H1 (cell line): ENCODE measurements around the gene PRICKLE2. TPM values are rescaled to one million over a fixed set of nuclear protein-coding genes. Genes with fewer than 3 reads are reported as not detected.

Experiments
- CTCF ChIA-PET: fragments of 300-600 bp; sonication (Branson Sonifier 250); formaldehyde crosslinking; loops from one replicate; lab custom pipeline; 2021; ENCODE audit not compliant: partially characterized antibody; lab: Charles Lee
- POLR2A ChIA-PET: fragments of 300-600 bp; sonication (Branson Sonifier 250); formaldehyde crosslinking; loops from one replicate; lab custom pipeline; 2021; ENCODE audit warnings: inconsistent platforms; ENCODE audit not compliant: partially characterized antibody; lab: Charles Lee
- DNase-seq, 2 experiments: peaks; one replicate each; pipeline versions ENCODE4 v3.0.0 to v3.0.0-alpha.2; 2010 to 2022; ENCODE audit warnings: low spot score in 2 of 2, low read depth in 1 of 2, mixed read lengths in 1 of 2
- FAIRE-seq: peaks from 2 replicates; lab custom pipeline; 2011; peaks lifted over from hg19 to GRCh38; lab: Jason Lieb, UNC
- H2AFZ ChIP-seq: 2 replicates; pipeline ENCODE4 v1.8.1; 2012; ENCODE audit warnings: low read length, inconsistent platforms
- H2AK5ac ChIP-seq: 2 replicates; pipeline ENCODE4 v1.6.1; 2013; ENCODE audit warnings: low read depth, low read length
- H2BK120ac ChIP-seq: replicated peaks from 2 replicates; pipeline ENCODE3; 2013; ENCODE audit warnings: low read depth, low read length, inconsistent platforms
- H2BK12ac ChIP-seq: 2 replicates; pipeline ENCODE4 v1.6.1; 2013; ENCODE audit warnings: low read depth, low read length
- H2BK15ac ChIP-seq: 2 replicates; pipeline ENCODE4 v1.6.1; 2013; ENCODE audit warnings: low read length
- H2BK20ac ChIP-seq: 2 replicates; pipeline ENCODE4 v1.6.1; 2013; ENCODE audit warnings: low read length
- H2BK5ac ChIP-seq: 2 replicates; pipeline ENCODE4 v1.6.1; 2013; ENCODE audit warnings: low read depth, low read length
- H3K14ac ChIP-seq: 2 replicates; pipeline ENCODE4 v1.6.1; 2013; ENCODE audit warnings: inconsistent platforms; ENCODE audit not compliant: insufficient read length
- H3K18ac ChIP-seq: 2 replicates; pipeline ENCODE4 v1.6.1; 2013; ENCODE audit warnings: low read length; ENCODE audit errors: extremely low read depth
- H3K23ac ChIP-seq: 2 replicates; pipeline ENCODE4 v1.6.1; 2013; ENCODE audit warnings: inconsistent platforms; ENCODE audit not compliant: insufficient read length
- H3K23me2 ChIP-seq: 2 replicates; pipeline ENCODE4 v1.6.1; 2013; ENCODE audit warnings: low read depth, low read length
- H3K27ac ChIP-seq: 2 replicates; pipeline ENCODE4 v1.6.1; 2011; ENCODE audit warnings: low read depth, low read length, inconsistent platforms
- H3K27me3 ChIP-seq, 4 experiments: replicated peaks in 1 of 4; 1 replicate in 1 of 4; 2 replicates in 3 of 4; pipeline versions ENCODE4 v1.6.1 to v1.8.1; 2011 to 2013; ENCODE audit warnings: low read length in 3 of 4, mild to moderate bottlenecking in 3 of 4, inconsistent platforms in 2 of 4, mixed read lengths in 2 of 4, moderate library complexity in 1 of 4; ENCODE audit not compliant: control insufficient read depth in 3 of 4, insufficient read depth in 3 of 4; ENCODE audit errors: extremely low read depth in 1 of 4
- H3K36me3 ChIP-seq, 4 experiments: 2 replicates each; pipeline versions ENCODE4 v1.6.1 to v1.8.1; 2011 to 2013; ENCODE audit warnings: mild to moderate bottlenecking in 4 of 4, low read length in 3 of 4, moderate library complexity in 2 of 4, control low read depth in 1 of 4, inconsistent platforms in 1 of 4; ENCODE audit not compliant: insufficient read depth in 4 of 4, control insufficient read depth in 2 of 4
- H3K4ac ChIP-seq: replicated peaks from 2 replicates; pipeline ENCODE3; 2013; ENCODE audit warnings: low read length, low read depth, mixed read lengths, inconsistent platforms; ENCODE audit not compliant: insufficient read length
- H3K4me1 ChIP-seq, 4 experiments: replicated peaks in 1 of 4; 1 replicate in 1 of 4; 2 replicates in 3 of 4; pipeline versions ENCODE4 v1.6.1 to v1.8.1; 2011 to 2013; ENCODE audit warnings: low read length in 3 of 4, inconsistent platforms in 2 of 4, mixed read lengths in 1 of 4; ENCODE audit not compliant: insufficient read depth in 4 of 4, control insufficient read depth in 3 of 4
- H3K4me2 ChIP-seq, 2 experiments: 2 replicates each; pipeline versions ENCODE4 v1.6.1 to v1.8.1; 2011 to 2013; ENCODE audit warnings: low read depth in 2 of 2, low read length in 2 of 2, control low read depth in 1 of 2, inconsistent platforms in 1 of 2, mild to moderate bottlenecking in 1 of 2; ENCODE audit not compliant: insufficient read depth in 1 of 2
- H3K4me3 ChIP-seq, 4 experiments: fragments of 200-600, 300-600 bp in 1 of 4; sonication (generic), shearing (Covaris generic), sonication (Bioruptor Twin) in 1 of 4; 2 replicates each; pipeline versions ENCODE4 v1.5.1 to v1.8.1; 2011 to 2016; ENCODE audit warnings: low read length in 4 of 4, low read depth in 3 of 4, control low read depth in 2 of 4, inconsistent platforms in 2 of 4, mild to moderate bottlenecking in 2 of 4, mixed read lengths in 1 of 4, moderate library complexity in 1 of 4; ENCODE audit not compliant: insufficient read depth in 2 of 4; ENCODE audit errors: extremely low read depth in 1 of 4
- H3K56ac ChIP-seq: replicated peaks from 2 replicates; pipeline ENCODE3; 2013; ENCODE audit warnings: low read depth, mild to moderate bottlenecking, mixed read lengths, low read length, inconsistent platforms; ENCODE audit not compliant: insufficient read length
- H3K79me1 ChIP-seq: 2 replicates; pipeline ENCODE4 v1.6.1; 2013; ENCODE audit warnings: low read depth, low read length, control low read depth
- H3K79me2 ChIP-seq, 2 experiments: 2 replicates each; pipeline versions ENCODE4 v1.6.1 to v1.8.1; 2012 to 2013; ENCODE audit warnings: low read length in 2 of 2, mild to moderate bottlenecking in 2 of 2, inconsistent platforms in 1 of 2; ENCODE audit not compliant: insufficient read depth in 2 of 2, control insufficient read depth in 1 of 2
- H3K9ac ChIP-seq, 4 experiments: replicated peaks in 1 of 4; 1 replicate in 1 of 4; 2 replicates in 3 of 4; pipeline versions ENCODE4 v1.6.1 to v1.8.1; 2011 to 2013; ENCODE audit warnings: low read depth in 3 of 4, low read length in 3 of 4, control low read depth in 2 of 4, mild to moderate bottlenecking in 2 of 4, moderate library complexity in 2 of 4, inconsistent platforms in 1 of 4; ENCODE audit errors: extremely low read depth in 1 of 4
- H3K9me3 ChIP-seq, 2 experiments: 2 replicates each; pipeline versions ENCODE4 v1.6.1 to v1.8.1; 2012 to 2013; ENCODE audit warnings: mild to moderate bottlenecking in 2 of 2, moderate library complexity in 2 of 2, control low read depth in 1 of 2, inconsistent platforms in 1 of 2, low read depth in 1 of 2, low read length in 1 of 2, mixed read lengths in 1 of 2; ENCODE audit not compliant: insufficient read depth in 2 of 2
- H4K20me1 ChIP-seq, 2 experiments: replicated peaks in 1 of 2; 2 replicates each; pipeline versions ENCODE3 to v1.8.1; 2011 to 2013; ENCODE audit warnings: inconsistent platforms in 2 of 2, low read length in 2 of 2, mild to moderate bottlenecking in 1 of 2; ENCODE audit not compliant: insufficient read depth in 2 of 2, control insufficient read depth in 1 of 2
- H4K5ac ChIP-seq: 2 replicates; pipeline ENCODE4 v1.6.1; 2013; ENCODE audit warnings: low read length, low read depth, mixed read lengths, inconsistent platforms; ENCODE audit not compliant: insufficient read length
- H4K8ac ChIP-seq: 2 replicates; pipeline ENCODE4 v1.8.0; 2013; ENCODE audit warnings: mild to moderate bottlenecking, moderate library complexity, low read length, inconsistent platforms; ENCODE audit not compliant: insufficient read depth; ENCODE audit errors: extremely low read depth
- H4K91ac ChIP-seq: replicated peaks from 2 replicates; pipeline ENCODE3; 2013; ENCODE audit warnings: low read length, mixed read lengths, inconsistent platforms; ENCODE audit not compliant: insufficient read length
- CHD1 ChIP-seq: IDR thresholded peaks from 2 replicates; pipeline ENCODE4 v1.6.1; 2012; ENCODE audit warnings: low read depth, low read length, improper control_type of control experiment
- WGBS, 2 experiments: shearing (Covaris generic) in 1 of 2; methylation state at CpG; one replicate each; pipeline versions ENCODE4 v1.1.6 to v1.1.7; 2013 to 2015; ENCODE audit warnings: low lambda C conversion rate in 2 of 2, mixed read lengths in 2 of 2, inconsistent platforms in 1 of 2, low coverage in 1 of 2, missing lambda C conversion rate in 1 of 2; ENCODE audit not compliant: insufficient replicate concordance in 2 of 2, insufficient coverage in 1 of 2, insufficient read length in 1 of 2; ENCODE audit errors: extremely low coverage in 1 of 2, missing lambda C conversion rate in 1 of 2; 5-methylcytosine and 5-hydroxymethylcytosine counted together
- polyA plus RNA-seq, 7 experiments: library from polyadenylated mRNA; depleted of rRNA in 3 of 7; stranded (reverse) in 5 of 7; unstranded in 2 of 7; fragments of >200 nt in 5 of 7; fragments of 200-250 nt in 2 of 7; gene quantifications; 1 replicate in 5 of 7; 2 replicates in 1 of 7; 4 replicates in 1 of 7; pipeline versions ENCODE4 v1.2.1 to v1.2.3, GENCODE V29; 2011 to 2013; ENCODE audit warnings: missing spikeins in 2 of 7, mixed read lengths in 2 of 7
- total RNA-seq: library from RNA; stranded (reverse); fragmentation: NEBNext Ultra II Directional; extraction: Animal tissue kit (Norgen Biotek cat#: 25700); gene quantifications from 2 replicates; pipeline ENCODE4 v1.2.1, GENCODE V29; 2021

Gene PRICKLE2
- total and polyA plus RNA-seq, 2 of the 8 experiments (the other 6 are each of a cell fraction or from before 2014, with no cell fraction given), result 2.9 to 8.0 TPM

DNA sequence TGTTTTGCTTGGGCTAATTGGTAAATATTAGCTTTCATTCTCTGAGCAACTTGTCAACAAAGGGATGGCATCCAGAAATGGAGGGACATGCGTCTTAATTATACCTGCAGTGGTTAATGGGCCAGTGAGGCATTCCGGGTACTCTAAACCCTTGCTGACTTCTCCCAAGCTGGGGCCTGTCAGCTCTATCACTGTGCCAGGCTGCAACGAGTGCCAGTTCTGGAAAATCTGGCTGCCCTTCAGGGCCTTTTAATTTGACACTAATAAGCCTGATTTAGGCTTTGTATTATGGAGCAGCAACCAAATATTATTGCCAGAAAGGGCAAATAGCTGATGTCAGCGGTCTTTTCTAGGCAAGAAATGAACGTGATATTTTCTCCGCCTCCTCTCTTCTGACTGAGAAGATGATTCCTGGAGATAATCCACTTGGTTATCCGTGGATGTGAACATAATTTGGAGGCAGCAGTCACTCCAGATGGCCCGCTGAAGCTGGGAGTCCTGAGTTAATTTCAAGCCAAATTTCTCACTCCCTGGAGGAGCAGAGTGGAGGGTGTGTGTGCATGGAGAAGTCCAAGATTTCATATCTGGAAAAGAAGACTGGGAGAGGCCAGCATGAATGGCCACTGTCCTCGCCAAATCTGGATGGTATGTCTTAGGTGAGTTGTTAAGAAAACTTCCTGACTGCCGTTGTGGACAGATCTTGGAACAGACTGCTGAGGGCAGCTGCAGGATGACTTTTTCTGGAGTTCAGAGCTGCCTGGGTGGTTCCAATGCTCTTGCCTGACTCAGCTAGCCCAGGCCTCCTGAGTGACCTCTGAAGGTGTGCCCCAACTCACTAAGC, 157.5 kb downstream of the PRICKLE2 start:
- no peak overlapping the region for H2AFZ ChIP-seq

More for the DNA sequence above, 157.5 kb downstream of the PRICKLE2 start:
- Histone ChIP-seq H2AK5ac (no peak overlapping the region), H4K91ac (no peak overlapping the region), H3K79me1 (no peaks in the 10 kb centered on the region), H3K56ac (no peak overlapping the region), H3K4me1 (peaks cover 0 to 6% (median 3%) of the 10 kb centered on the region in 4 experiments; a peak in 6 of 7 replicates)
- no peak for TF ChIP-seq CHD1
- TF ChIP-seq, all 59 proteins: peak for 0
- WGBS, 2 experiments, result 88% methylated on average over 10 of the region's 10 CpGs; no CpG with 5 or more reads in 1 of the 2 experiments
- Histone ChIP-seq H2BK15ac (no peak overlapping the region), H3K9ac (no peak overlapping the region), H3K18ac (no peak overlapping the region), H3K23me2 (no peaks in the 10 kb centered on the region; the same call in 1 of the 2 replicates), H2BK5ac (no peak overlapping the region), H3K79me2 (no peaks in the 10 kb centered on the region), H3K36me3 (no peaks in the 10 kb centered on the region), H3K27me3 (no peaks in the 10 kb centered on the region; a peak in 1 of 7 replicates), H3K4me3 (no peak overlapping the region), H4K5ac (no peak overlapping the region), H3K23ac (no peak overlapping the region), H2BK20ac (no peak overlapping the region), H3K9me3 (no peaks in the 10 kb centered on the region), H3K27ac (no peak overlapping the region), H4K8ac (no peak overlapping the region), H2BK120ac (no peak overlapping the region), H4K20me1 (no peaks in the 10 kb centered on the region), H3K4ac (no peak overlapping the region), H3K4me2 (no peak overlapping the region), H3K14ac (no peak overlapping the region), H2BK12ac (no peak overlapping the region)
- ChIA-PET POLR2A (no interaction called here), CTCF (interaction anchor here (1.1 kb wide), 1 partner anchor 11 kb away, joined by 3 read pairs; no protein-coding TSS in a partner anchor)
- no peak for DNase-seq
- no peak for FAIRE-seq
